Measurements from ENCODE around the gene BCL2L11.

BCL2L11 gene

DNA sequence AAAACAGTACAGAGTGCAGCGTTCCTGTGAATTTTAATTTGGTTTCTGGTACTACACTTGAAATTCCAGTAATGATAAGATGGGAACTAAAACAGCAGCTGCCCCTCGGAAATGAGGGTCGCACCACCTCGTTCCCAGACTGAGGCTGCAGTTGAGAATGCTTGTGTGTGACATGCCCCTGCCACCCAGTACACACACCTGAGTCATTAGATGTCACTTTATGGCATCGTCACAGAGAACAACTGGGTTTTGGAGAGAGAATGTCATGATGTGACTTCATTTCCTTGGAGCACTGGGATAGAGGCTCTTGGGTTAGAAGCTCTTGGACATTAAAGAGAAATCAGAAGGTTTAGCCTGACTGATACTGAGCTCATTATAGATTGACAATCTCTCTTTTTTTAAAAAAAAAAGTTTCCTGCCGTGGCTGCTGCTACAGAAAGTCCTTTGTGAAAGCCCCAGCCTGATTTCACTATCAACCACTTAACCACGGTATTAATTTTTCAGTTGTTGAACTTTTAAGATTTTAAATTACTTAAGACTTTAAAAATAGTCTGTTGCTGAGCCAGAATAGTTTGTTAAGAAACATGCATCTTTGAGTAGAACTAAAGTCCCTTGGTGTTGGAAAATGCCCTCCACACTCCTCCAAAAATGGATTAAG is 24.5 kb downstream of the BCL2L11 start:
- DNase-seq = no peak

DNA sequence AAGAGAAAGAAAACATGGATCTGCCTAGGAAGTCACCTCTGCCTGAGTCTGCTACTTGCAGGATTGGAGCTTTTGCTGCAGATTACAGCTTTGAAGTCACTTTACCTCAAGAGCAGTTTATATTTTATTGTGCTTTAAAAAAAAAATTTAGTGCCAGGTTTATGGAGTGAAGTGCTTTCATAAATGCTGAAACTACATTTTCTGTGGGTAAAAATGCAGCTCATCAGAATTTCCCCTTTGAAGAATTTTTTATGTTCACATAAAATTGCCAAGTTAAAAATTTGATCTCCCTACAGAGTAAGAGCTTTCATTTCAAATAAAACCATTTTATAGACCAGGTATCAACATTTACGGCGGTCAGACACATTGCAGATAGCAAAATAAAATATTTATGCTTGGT is 25.2 kb downstream of the BCL2L11 start:
- DNase-seq = no peak

DNA sequence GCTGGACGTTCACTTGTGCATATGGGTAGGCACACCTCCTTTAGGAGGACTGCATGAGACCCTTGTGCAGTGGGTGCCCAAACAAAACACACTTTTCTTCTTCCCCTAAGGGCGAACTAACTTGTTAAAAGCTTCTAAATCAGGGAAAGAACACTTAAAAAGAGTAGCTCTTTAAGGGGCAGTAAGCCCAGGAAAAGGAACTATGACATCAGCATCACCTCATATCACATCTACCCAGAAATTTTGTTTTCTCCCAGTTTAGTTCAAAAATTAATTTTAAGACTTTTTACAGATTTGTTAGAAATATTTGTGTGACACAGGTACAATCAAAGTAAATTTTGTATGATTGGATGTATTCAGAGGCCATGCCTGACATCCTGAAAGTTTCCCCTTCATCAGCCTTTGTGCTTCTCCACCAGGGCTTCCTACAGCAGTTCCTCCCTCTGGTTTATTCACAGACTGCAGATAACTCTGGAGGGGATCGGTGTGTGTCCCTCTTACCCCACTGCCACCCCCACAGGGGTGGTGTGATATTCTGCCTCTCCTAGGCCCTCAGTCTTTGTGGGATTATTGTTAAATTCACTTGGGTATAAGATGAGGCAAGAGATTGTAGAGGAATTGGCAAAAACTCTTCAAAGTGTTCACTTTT is 27.6 kb downstream of the BCL2L11 start:
- no peak for DNase-seq

DNA sequence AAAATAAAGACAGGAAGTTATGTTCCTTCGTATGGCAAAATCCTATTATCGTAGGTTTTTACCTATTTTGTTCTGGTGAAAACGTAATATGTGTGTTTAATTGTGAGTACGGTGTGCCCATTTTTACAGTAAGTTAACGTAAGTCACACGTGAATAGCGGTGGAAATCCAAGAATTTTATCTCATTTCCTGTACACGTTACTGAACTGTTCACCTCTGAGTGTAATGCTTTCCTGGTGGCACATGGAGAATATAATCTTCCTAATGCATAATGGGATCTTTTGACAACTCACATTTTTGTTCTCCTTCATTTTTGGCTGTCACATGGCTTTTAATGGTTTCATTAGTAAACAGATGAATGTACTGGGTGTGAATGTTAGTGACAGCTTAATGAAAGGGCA is 28.2 kb downstream of the BCL2L11 start:
- DNase-seq = no peak

DNA sequence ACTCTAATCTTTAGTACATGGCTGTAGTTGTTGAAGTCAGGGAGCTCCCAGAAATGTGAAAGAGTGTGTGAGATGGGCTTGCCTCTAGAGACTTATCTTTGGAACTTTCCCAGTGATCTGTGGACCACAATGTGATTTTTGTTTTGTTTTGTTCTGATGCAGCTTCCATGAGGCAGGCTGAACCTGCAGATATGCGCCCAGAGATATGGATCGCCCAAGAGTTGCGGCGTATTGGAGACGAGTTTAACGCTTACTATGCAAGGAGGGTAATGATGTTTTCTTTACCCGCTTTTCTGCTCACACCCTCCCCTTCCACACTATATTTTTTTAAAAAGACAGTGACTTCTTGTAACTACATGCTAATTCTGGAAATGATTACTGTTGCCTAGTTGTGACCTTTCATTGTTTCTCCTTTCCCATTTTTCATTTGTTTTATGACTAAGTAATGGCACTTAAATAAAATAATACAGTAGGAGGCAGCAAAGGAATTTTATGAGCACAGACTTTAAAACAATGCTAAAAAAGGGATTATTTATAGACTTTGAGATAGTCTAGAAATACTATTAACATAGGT is 29.3 kb downstream of the BCL2L11 start:
- no peak for DNase-seq

DNA sequence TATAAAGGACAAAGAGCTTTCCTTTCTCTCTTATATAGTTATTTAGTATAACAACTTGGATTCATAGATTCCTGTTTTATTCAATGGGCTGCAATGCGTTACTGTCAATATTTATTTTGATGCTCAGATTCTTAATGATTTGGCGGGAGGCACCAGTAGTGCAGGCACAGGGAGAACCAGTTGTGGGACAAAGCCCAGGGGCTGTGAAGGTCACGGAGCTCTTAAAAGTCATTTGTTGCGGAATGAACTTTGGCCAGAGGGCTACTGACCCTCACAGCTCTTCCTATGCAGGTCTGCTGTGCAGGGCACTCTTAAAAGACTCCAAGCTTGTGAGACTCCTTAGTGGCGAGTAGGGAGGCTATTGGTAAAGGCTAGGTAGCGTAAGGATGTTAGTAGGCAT is 34.0 kb downstream of the BCL2L11 start:
- no peak for DNase-seq

DNA sequence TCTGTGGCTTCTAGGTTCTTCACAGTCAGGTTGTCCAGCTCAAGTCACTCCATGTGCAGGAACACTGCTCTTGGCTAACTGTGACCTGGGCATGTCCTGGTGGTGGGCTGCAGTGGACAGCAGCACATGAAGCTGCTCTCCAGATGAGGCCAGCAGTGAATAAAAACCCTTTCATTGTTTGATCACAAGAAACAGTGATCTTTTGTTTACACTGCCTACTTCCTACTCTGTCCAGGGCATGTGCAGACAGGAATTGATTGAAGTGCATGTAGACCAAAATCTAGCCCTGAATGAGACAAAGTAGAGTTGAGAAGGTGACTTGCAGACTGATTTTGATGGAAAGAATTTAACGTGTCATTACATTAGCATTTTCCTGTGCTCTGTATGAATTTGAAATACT is 34.9 kb downstream of the BCL2L11 start:
- no peak for DNase-seq

DNA sequence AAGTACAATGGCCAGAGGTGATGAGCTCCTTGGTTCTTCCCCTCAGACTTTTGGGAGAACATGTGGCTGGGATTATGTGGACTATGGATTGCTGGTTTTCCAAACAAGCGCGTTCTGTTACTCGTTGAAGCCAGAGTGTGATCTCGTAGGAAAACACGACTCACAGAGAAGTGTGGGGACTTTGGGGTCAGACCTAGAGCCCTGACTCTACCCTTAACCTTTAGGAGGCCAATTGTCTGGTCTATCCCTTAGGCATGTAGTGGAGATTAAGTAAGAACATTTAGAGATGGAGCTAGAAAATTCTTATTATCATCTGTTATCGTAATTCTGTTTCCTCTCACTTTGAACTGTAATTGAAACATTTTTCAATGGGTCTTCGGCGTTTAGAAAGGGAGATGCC is 35.8 kb downstream of the BCL2L11 start:
- no peak for DNase-seq

DNA sequence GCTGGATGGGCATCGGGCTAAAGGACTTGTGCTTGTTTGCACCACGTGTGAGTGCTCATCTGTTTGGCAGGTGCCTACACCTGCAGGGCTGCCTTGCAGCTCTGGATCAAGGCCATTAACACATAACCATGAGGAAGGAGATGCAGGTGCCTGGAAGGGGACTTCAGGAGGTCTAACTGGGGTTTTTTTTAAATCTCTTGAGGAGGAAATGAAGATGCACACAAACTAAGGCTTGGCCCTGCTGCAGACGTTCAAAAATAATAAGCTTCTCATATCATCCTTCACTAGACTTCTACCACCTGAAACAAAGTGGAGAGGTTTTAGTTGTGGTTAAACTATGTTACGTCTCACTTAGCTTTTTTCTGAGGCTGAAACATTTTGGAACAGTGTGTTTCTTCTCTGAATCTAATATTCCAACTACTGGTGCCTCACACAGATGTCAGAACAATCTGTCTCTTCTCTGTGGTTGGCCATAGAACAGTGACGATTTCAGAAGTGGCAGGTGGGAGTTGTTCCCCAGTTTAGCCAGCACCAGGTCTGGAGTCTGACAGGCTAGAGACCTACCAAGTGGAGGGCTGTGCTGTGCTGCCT is 36.5 kb downstream of the BCL2L11 start:
- peak; percentile 81 for DNase-seq

DNA sequence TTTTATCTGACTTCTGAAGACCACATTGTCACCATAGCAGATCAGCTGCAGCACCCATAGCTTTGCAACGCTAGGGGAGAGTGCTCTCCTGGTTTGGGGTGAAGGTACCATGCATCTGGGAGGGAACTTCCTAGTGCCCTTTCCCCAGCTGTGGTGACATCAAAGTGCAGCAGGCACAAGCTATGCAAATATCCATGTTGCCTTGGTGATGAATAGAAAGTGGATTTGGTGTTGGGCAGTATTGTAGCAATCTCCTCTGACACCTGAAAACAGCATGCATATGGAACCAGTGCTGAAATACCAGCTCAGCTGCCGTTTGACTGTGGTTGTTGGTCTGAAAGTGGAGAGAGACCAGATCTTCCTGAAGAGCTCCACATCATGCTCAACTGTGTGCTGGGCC is 37.1 kb downstream of the BCL2L11 start:
- DNase-seq = peak; percentile 39

DNA sequence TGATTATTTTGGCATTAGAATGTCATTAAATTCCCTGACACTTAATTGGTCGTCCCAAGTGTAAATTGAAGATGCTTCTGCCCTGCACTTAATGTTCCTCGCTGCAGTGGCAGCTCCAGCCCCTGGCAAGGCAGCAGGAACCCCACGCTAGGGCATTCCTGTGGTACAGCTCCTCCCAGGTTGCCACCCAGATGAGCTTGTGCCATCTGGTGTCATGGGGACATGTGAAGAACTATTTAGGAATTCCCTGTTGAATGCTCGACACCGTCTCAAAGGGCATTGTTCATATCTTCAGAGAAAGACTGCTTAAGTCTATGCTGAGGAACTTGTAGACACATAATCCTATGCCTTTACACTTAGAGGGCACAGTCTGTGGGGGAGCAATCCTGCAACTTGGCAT is 38.9 kb downstream of the BCL2L11 start:
- no peak for DNase-seq

DNA sequence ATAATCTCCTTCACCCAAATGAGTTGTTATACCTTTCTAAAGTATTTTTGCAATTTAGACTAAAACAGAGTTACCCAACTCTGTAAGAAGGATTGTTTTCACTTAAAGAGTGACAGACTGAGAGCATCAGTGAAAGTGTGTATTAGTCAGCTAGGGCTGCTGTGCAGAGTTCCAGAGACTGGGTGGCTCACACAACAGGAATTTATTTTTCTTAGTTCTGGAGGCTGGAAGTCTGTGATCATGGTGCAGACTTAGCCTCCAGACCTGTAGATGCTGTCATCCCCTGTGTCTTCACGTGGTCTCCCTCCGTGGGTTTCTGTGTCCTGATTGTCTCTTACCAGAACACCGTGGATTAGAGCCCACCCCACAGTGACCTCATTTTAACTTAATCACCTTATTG is 40.0 kb downstream of the BCL2L11 start:
- DNase-seq = no peak

DNA sequence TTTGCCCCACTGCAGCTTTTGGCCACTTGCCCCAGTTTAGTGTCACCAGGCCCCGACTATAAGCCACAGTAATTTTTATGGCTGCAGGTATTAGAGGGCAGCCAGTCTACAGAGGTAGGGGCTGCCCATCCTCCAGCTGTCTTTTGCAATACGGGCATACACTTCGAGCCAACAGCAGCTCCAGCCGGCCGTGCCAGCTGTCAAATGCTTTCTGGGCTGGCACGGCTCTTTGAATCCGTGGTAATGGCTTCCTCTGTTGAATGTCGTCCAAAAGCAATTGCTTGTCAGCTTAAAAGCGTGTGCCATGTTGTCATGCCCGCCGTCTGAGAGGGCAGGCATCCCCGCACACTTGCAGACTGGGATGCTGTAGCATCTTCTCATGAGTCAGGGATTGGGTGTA is 41.3 kb downstream of the BCL2L11 start:
- DNase-seq = peak; percentile 81

DNA sequence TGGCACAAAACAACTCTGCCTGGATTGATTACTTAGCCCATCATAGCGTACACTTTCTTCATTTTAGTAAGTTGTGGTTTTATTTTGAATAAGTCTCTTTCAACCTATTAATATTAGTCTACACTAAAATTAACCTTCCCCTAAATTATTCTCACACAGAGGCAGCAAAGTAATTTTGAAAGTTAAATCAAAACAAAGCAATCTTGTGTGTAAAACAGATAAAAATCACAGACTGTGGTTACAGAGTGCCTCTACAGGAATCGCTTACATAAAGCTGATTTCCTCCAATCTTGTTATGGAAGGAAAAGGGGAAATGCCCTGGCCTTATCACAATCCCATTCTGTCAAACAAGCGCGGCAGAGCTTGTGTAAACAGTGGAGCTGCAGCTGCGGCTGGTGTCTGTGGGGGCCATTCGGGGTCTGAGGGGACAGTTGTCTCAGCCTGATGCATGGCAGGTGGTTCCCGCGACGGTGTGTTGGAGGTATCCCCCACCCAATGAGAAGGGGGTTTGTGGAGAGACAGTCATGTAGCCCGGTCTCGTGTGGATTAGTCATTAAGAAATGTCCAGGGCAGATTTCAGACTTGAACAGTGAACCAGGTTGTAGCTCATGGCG is 42.1 kb downstream of the BCL2L11 start:
- no peak for DNase-seq

DNA sequence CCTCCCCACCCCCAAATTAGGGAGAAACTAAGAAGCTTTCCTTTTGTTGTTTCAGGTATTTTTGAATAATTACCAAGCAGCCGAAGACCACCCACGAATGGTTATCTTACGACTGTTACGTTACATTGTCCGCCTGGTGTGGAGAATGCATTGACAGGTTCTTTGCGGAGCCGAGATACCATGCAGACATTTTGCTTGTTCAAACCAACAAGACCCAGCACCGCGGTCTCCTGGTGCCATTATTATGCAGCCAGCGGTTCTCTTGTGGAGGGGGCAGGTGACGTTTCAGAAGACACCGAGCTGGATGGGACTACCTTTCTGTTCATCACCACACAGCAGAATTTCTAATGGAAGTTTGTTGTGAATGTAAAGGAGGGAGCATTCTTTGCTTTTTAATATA is 43.4 kb downstream of the BCL2L11 start:
- DNase-seq = no peak

DNA sequence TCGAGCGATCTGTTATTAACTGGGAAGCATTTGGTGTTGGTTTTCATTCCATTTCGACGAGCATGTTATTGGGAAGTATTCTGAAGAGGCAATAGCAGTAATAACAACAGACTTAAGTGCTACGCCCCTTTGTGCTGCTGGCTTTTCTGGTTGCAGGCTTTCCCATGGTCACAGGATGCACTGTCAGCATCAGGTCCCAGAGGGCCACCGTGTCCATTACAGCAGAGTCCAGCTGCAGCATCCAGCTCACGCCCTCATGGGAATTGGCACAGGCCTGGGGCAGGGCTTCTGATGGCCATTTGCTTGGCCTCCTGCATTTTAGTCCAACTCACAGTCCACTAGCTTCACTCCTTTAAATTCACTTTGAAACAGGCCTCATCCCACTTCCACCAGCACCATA is 44.4 kb downstream of the BCL2L11 start:
- DNase-seq = no peak

DNA sequence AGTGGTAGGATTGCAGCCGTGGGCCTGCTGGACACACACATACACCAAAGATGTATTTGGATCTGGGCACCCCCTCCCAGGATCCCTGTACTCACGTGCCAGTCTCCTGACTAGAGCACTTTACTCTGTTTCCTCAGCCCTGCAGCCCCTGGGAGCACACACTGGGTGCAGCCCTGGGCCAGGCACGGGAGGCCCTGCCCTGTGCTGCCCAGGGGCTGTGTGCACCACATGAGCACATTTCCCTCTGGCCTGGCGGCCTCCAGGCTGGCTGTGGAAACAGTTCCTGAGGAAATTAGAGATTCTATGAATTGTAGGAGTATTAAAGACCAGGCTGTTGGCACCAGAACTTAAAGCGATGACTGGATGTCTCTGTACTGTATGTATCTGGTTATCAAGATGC is 45.4 kb downstream of the BCL2L11 start:
- no peak for DNase-seq

DNA sequence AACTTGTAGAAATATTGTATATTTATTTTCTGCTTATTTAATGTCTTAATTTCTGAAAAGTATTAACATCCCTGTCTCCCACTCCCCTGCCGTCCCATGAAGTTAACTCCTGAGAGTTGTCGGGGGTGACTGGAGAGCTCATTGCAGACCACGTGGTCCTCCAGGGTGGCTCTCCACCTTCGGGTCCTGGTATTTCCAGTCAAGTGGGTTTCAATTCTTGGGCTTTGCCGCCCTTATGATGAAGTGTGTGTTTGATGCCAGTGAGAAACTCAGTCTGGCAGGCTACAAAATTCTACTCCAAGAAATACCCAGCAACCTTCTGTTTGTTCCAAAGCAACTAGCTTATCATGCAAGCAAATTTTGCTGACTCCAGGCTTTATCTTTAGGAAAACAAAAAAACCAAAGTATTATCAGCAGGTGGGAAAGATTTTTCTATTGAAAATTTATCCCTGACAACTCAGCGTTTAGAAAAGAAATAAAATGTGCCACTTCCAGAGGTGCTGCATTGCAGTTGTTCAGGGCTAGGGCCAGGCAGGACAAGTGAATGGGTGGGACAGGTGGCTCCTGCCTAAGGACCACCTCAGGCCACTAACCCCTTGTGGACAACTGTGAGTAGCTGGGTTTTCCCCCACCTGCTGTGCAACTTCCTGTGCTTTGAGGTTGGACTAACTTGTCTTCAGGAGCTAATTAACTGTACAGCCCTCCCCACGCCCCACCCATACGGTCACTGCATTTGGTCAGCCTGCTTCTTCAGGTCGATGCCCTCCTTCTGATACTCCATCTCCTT is 46.6 kb downstream of the BCL2L11 start:
- DNase-seq = no peak

DNA sequence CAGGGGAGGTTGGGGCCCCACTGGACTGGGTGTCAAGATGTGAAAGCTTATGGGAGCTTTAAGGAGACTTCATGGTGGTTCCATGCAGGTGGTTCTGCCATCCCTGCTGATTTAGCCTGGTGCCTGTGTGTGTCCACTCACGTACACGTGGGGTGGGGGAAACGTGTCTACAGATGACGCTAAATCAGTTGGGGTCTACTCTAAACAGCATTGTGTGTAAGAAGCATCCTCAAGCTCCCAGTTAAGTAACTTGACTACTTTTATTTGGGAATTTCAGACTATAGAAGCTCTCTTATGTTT is 47.1 kb downstream of the BCL2L11 start:
- no peak for DNase-seq

DNA sequence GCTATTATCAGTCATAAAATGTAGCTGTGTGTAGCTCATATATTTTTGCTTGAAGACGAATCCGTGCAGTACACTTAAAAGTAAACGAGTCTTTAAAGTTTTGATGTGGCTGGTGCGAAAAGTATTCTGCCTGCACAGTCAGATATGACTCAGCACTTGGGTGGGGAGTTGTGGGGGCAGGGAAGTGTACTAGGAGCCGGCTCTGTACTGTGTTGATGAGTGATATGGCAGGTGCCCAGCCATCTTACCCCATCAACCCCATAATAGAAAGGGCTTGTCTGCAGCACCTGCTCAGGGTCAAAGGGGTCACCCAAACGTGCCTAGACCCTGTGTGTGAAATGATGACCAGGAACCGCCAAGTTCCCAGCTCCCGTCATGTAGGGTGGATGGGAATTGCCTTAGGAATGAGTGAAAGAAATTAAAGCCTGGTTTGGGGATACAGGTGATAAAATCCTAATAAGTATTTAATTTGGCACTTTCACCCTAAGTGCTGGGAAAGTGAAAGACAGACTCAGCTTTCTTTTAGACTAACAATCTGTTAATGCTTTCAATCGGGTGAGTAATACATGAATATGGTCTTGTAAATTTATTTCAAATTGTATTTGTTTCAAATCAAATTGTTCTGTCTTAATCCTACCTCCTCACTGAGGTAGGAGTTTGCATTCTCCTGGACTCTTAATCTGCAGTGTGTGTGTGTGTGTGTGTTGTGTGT is 48.0 kb downstream of the BCL2L11 start:
- no peak for DNase-seq

DNA sequence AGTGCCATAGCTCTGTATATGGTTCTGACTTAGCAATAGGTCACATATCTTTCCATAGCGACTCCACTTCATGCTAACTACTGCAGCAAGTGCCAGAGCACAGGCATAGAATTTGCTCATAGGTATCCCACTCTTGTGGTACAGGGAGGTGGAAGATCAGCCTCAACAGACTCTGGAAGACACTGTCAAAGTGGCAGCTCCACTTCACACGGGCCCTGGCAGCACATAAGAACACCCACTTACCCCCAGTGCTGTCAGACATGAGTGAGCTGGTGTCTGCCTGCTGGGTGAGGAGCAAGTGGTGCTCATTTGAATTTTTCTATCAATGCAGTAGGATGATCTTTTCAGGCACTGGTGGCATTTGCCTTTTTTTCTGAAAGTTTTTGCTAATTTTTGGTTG is 48.6 kb downstream of the BCL2L11 start:
- DNase-seq = no peak

DNA sequence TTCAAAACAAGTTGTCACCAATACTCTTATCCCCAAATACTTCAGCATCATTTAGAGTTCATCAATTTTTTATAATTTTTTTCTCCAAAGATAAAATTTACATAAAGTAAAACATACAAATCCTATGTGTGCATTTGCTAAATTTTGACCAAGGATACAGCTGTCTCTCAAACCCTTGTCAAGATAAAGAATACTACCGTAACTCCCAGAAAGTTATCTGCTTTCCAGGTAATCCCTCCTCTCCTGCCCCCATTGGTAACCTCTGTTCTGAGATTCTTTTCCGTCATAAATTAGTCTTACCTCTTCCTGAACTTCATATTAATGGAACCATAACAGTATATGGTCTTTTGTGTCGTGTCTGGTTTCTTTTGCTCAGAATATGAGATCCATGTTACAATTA is 49.2 kb downstream of the BCL2L11 start:
- no peak for DNase-seq

Data from NCI-H2029 (cell line).